Body of pancreas (tissue), 4 donors: ENCODE data around the gene AREL1.

ENCODE experiments used
- CTCF ChIP-seq, 7 experiments: fragments of 450-650 bp in 4 of 7; fragments of 200-600 bp in 3 of 7; sonication (generic) in 3 of 7; IDR thresholded peaks; one replicate each; pipeline ENCODE4 v1.5.1; 2016 to 2019; ENCODE audit warnings: antibody characterized with exemption in 7 of 7
- POLR2A ChIP-seq, 3 donors: fragments of 450-650 bp; IDR thresholded peaks; one replicate each; pipeline ENCODE4 v1.6.1; 2016; ENCODE audit warnings: antibody characterized with exemption in 3 of 3, mild to moderate bottlenecking in 2 of 3

- TF ChIP-seq CTCF (IDR thresholded peaks at IDR 0.05) = no peak
- no peak for TF ChIP-seq POLR2A (IDR thresholded peaks at IDR 0.05)
Measured at GRCh38 chr14:74754899-74755298, 42.0 kb upstream of the AREL1 start.
